Measurements from ENCODE around the gene SCIN.
"Not testable (repeated sequence)": the region's sequence is repeated elsewhere in the genome, so short reads cannot be mapped to it uniquely, and the experiment has no call there.

SCIN gene

DNA sequence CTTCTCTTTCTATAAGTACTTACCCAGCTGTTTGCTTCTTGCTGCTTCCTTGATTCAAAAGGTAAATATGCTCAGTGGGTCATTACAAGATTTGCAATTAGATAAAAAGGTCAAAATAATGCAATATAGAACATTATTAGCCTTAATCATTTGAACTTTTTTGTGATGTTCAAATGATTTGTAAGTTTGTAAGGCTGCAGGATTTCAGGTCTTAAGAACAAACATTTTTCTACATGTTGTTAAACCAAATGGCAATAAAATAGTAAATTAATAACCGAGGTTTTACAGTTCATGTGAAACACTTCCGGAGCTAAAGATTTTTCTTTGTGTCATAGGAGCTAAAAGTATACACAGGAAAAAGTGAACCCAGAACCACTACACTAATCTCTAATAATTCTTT lies 16.2 kb upstream of the SCIN start:
- Mint-ChIP-seq H3K9me3 (no peaks in the 10 kb centered on the region), H3K27me3 (ENCODE audit: low read depth) (peaks cover 5% of the 10 kb centered on the region), H3K4me1 (ENCODE audit: low read depth) (no peaks in the 10 kb centered on the region), H3K4me3 (no peak overlapping the region), H3K36me3 (ENCODE audit: low read depth) (no peaks in the 10 kb centered on the region), H3K27ac (no peak overlapping the region)

DNA sequence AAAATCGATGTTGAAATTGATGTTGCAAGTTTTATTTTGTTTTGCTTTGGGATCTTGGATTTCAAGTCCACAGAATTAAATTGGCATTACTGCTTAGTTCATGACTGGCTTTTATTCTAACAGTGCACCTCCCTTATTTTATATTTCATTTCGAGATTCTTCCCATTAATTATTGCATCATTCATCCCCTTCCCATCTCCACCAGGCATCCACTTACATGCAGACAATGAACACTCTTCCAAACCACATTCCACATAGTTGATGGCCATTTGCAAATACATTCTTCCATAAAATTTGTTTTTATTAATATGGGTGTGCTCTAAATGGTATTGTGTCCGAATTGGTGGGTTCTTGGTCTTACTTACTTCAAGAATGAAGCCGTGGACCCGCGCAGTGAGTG lies 15.6 kb upstream of the SCIN start:
- Mint-ChIP-seq H3K27ac (no peak overlapping the region), H3K9me3 (no peaks in the 10 kb centered on the region), H3K27me3 (ENCODE audit: low read depth) (peaks cover 5% of the 10 kb centered on the region), H3K36me3 (ENCODE audit: low read depth) (no peaks in the 10 kb centered on the region), H3K4me3 (no peak overlapping the region), H3K4me1 (ENCODE audit: low read depth) (no peaks in the 10 kb centered on the region)

DNA sequence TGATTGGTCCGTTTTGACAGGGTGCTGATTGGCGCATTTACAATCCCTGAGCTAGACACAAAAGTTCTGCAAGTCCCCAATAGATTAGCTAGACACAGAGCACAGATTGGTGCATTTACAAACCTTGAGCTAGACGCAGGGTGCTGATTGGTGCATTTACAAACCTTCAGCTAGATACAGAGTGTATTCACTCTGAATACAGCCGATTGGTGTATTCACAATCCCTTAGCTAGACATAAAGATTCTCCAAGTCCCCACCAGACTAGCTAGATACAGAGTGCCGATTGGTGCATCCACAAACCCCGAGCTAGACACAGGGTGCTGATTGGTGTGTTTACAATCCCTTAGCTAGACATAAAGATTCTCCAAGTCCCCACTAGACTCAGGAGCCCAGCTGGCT lies 14.8 kb upstream of the SCIN start:
- not testable (repeated sequence) for H3K36me3 Mint-ChIP-seq (ENCODE audit: low read depth); H3K27me3 Mint-ChIP-seq (ENCODE audit: low read depth); H3K9me3 Mint-ChIP-seq; H3K27ac Mint-ChIP-seq; H3K4me3 Mint-ChIP-seq; H3K4me1 Mint-ChIP-seq (ENCODE audit: low read depth)

DNA sequence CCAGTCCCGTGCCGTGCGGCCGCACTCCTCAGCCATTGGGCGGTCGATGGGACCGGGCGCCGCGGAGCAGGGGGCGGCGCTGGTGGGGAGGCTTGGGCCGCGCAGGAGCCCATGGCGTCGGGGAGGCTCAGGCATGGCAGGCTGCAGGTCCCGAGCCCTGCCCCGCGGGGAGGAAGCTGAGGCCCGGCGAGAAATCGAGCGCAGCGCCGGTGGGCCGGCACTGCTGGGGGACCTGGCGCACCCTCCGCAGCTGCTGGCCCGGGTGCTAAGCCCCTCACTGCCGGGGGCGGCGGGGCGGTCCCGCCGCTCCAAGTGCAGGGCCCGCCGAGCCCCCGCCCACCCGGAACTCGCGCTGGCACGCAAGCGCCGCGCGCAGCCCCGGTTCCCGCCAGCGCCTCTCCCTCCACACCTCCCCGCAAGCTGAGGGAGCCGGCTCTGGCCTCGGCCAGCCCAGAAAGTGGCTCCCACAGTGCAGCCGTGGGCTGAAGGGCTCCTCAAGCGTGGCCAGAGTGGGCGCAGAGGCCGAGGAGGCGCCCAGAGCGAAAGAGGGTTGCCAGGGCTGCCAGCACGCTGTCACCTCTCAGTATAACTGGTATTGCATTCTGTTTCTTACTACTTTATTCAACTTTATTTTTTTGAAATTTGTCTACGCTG lies 14.3 kb upstream of the SCIN start:
- H3K27me3 Mint-ChIP-seq (ENCODE audit: low read depth); H3K36me3 Mint-ChIP-seq (ENCODE audit: low read depth); H3K9me3 Mint-ChIP-seq; H3K4me1 Mint-ChIP-seq (ENCODE audit: low read depth); H3K4me3 Mint-ChIP-seq; H3K27ac Mint-ChIP-seq: not testable (repeated sequence)

DNA sequence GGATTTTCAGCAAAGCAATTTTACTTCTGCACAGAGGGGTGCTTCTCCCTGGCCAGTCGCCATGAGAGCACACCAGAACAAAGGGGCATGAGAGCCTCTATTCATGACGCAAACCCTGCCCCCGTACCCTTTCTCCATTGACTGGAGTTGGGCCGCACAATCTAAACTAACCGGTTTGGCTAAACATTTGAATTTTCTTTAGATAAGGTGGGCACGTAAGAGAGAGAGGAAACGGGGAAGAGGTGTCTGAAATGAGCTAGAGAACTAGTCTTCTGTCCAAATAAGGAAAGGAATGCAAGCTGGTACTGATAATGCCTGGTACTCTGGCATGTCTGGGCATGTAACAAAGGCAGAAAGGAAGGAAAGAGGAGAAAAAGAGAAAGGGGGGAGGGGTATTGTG lies 13.2 kb upstream of the SCIN start:
- H3K27me3 Mint-ChIP-seq (ENCODE audit: low read depth) = peaks cover 5% of the 10 kb centered on the region
- no peaks in the 10 kb centered on the region for H3K4me1 Mint-ChIP-seq (ENCODE audit: low read depth)
- H3K36me3 Mint-ChIP-seq (ENCODE audit: low read depth) = no peaks in the 10 kb centered on the region
- no peak overlapping the region for H3K4me3 Mint-ChIP-seq
- H3K27ac Mint-ChIP-seq = no peak overlapping the region
- no peaks in the 10 kb centered on the region for H3K9me3 Mint-ChIP-seq

DNA sequence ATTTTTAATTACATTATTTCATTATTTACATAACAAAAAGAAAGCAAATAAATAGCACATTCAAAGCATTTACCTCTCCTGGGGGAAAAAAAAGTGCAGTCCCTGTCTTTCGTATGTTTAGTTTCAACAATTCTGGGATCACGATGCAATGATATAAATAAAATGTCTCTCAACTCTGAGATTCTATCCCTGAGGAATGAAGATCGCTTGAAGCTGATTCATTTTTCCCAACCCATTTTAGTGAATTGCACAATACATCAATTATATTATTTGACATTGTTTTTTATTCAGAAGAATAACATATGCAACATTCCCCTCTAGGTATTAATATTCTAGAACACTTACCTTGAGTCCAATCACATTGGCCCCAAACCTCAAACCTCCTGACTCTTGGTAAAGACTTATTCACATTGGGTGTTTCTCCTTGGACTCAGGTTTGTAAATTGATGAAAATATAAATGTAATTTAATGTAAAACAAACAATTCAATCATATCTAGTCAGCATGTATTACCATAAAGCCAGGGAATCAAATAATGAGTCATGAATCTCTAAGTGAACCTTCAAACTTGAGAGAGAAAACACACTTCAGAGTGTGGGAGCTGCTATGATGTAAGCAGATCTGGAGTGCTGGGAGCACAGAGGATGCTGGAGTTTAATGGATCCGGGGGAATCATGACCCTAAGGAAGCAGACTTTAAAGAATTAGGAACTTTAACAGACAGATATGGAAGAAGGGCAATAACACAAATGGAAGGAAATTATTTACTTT lies 5.3 kb upstream of the SCIN start:
- Mint-ChIP-seq H3K27me3 (ENCODE audit: low read depth) (peaks cover 22% of the 10 kb centered on the region), H3K4me1 (ENCODE audit: low read depth) (peaks cover 10% of the 10 kb centered on the region), H3K4me3 (no peak overlapping the region), H3K36me3 (ENCODE audit: low read depth) (no peaks in the 10 kb centered on the region), H3K27ac (no peak overlapping the region), H3K9me3 (no peaks in the 10 kb centered on the region)

DNA sequence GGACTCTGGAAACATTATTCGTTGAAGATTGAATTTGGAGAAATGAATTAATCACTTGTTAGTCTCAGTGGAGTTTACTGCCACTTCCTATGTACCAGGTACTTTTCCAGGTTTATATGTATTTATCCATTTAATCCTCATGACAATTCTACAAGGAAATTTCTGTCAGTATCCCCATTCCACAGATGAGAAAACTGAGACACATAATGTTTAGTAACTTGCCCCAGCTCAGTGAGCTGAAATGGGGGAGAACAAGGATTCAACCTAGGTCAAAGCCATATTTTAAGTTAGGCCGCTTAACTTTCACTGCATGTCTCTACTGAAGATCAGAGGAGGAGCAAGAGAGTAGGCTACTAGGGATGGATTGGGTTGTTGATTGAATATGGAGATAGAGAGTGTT lies 4.6 kb upstream of the SCIN start:
- H3K36me3 Mint-ChIP-seq (ENCODE audit: low read depth) = no peaks in the 10 kb centered on the region
- H3K4me3 Mint-ChIP-seq = no peak overlapping the region
- peaks cover 12% of the 10 kb centered on the region for H3K4me1 Mint-ChIP-seq (ENCODE audit: low read depth)
- H3K27ac Mint-ChIP-seq = no peak overlapping the region
- peaks cover 28% of the 10 kb centered on the region for H3K27me3 Mint-ChIP-seq (ENCODE audit: low read depth)
- no peaks in the 10 kb centered on the region for H3K9me3 Mint-ChIP-seq

DNA sequence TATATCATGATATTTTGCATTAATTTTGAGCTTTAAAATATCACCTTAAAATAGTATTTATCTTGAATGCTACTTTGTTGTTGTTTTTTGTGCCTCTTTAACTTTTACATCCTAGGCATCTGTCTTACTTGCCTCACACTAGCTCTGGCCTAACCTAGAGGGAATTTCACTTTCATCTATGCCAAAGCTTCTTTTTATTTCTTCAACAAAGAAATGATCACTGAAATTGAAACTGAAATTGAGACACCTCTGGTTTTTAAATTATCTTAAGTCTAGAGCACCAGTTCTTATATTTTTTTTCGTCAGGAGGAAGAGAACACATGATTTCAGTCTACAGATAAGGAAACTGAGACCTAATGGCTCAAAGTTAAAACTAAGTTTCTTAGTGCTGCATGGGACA lies 3.5 kb upstream of the SCIN start:
- H3K27ac Mint-ChIP-seq = no peak overlapping the region
- H3K27me3 Mint-ChIP-seq (ENCODE audit: low read depth) = peaks cover 38% of the 10 kb centered on the region
- no peaks in the 10 kb centered on the region for H3K9me3 Mint-ChIP-seq
- no peaks in the 10 kb centered on the region for H3K36me3 Mint-ChIP-seq (ENCODE audit: low read depth)
- H3K4me1 Mint-ChIP-seq (ENCODE audit: low read depth) = peaks cover 14% of the 10 kb centered on the region
- no peak overlapping the region for H3K4me3 Mint-ChIP-seq

DNA sequence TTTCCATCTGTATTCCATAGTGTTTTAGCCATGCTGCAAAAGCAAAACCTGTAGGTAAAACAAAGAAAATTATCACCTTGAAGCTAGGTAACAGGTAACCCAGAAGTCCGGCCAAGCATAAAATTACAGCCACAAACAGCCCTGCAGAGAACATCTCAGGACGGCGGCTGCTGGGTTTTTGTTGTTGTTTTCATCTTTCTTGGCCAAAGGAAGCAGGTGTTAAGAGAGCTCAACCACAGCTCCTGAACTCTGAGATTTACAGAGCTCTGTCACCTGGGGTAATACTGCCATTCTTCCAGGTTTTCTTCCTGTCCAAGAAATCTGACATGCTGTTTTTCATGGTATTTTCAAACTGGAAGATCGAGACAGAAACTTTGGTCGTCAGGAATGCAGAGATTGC lies 847 bp upstream of the SCIN start:
- Mint-ChIP-seq H3K9me3 (no peaks in the 10 kb centered on the region), H3K4me3 (peak overlapping the region; percentile 75), H3K27ac (no peak overlapping the region), H3K36me3 (ENCODE audit: low read depth) (no peaks in the 10 kb centered on the region), H3K4me1 (ENCODE audit: low read depth) (peaks cover 14% of the 10 kb centered on the region), H3K27me3 (ENCODE audit: low read depth) (peaks cover 51% of the 10 kb centered on the region)

DNA sequence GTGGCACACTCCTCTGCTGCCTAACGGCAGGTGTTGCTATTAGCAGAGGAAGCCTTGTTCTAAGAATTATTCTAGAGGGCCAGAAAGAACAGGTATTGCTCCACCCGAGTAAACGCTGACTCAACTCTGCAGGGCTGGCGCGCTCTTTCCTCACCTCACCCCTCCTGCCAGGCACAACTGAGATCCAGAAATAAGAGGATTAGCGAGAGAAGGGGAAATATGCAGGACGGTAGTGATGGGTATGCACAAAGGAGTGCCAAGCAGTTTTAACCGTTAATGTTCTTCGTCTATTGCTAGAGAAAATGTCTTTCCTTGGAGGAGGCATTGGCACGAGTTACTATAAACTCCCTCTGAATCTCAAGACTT lies 369 bp upstream of the SCIN start:
- H3K27ac Mint-ChIP-seq = no peak overlapping the region
- H3K36me3 Mint-ChIP-seq (ENCODE audit: low read depth) = no peaks in the 10 kb centered on the region
- H3K27me3 Mint-ChIP-seq (ENCODE audit: low read depth) = peaks cover 54% of the 10 kb centered on the region
- H3K4me3 Mint-ChIP-seq = peak overlapping the region; percentile 75
- H3K4me1 Mint-ChIP-seq (ENCODE audit: low read depth) = peaks cover 14% of the 10 kb centered on the region
- no peaks in the 10 kb centered on the region for H3K9me3 Mint-ChIP-seq

DNA sequence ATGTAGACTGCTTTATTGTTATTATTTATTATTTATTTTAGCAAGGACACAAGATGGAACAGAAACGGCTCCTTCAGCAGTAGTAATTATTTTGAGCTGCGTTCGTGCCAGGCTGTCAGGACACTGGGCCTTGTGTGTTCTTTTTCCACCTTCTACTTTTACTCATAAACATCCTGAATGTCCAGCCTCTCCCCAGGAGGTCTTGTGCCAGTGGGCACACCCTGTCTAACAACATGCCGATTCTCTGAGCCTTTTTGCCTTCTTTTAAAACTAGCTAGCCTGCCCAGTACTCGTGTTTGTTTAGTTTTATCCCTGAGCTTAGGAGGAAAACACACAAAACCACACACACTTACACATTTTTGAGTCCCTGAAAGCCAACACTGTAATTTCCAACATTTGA lies 1.2 kb downstream of the SCIN start:
- Mint-ChIP-seq H3K4me1 (ENCODE audit: low read depth) (peaks cover 14% of the 10 kb centered on the region), H3K27me3 (ENCODE audit: low read depth) (peaks cover 61% of the 10 kb centered on the region), H3K27ac (no peak overlapping the region), H3K4me3 (no peak overlapping the region), H3K9me3 (no peaks in the 10 kb centered on the region), H3K36me3 (ENCODE audit: low read depth) (no peaks in the 10 kb centered on the region)

DNA sequence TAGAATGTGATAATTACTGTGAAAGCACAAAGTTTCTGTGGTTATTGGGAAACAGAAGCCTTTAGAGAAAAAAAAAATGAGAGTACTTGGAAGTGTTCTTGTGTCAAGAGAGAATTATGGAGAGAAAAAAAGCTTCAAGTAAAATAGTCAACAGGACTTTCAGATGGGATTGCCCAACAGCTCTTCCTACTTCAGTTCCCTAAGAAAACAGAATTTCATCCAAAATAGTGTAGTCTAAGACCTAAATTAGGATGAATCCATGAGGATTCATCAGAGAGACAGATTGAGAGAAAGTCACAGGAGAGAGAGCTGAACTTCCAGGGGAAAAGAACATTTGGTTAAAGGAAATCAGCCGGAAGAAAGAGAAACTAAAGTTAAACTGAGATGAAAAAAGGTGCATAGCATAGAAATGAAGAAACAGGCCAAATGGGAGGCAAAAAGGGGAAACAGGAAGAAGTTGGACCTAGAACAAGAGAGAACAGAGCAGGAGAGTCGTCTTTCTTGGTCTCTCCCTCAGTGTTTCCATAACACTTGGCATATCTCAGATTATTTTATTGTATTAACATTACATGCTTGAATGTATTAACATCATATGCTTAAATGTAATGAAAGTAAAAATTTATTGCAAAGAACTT lies 2.5 kb downstream of the SCIN start:
- Mint-ChIP-seq H3K36me3 (ENCODE audit: low read depth) (no peaks in the 10 kb centered on the region), H3K27me3 (ENCODE audit: low read depth) (peaks cover 61% of the 10 kb centered on the region), H3K9me3 (no peaks in the 10 kb centered on the region), H3K4me3 (no peak overlapping the region), H3K27ac (no peak overlapping the region), H3K4me1 (ENCODE audit: low read depth) (peaks cover 8% of the 10 kb centered on the region)

DNA sequence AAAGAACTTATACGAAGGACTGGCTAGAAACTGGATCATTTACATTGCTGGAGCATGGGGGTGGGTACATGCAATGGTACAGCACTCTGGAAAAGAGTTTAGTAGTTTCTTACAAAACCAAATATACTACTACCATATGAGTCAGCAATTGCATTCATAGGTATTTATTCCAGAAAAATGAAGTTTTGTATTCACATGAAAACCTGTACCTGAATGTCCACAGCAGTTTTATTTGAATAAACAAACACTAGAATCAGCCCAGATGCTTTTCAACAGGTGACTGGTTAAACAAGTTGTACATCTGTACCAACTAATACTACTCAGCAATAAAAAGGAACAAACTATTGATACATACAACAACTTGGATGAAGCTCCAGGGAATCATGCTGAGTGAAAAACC lies 3.4 kb downstream of the SCIN start:
- Mint-ChIP-seq H3K27me3 (ENCODE audit: low read depth) (peaks cover 57% of the 10 kb centered on the region), H3K27ac (no peak overlapping the region)

DNA sequence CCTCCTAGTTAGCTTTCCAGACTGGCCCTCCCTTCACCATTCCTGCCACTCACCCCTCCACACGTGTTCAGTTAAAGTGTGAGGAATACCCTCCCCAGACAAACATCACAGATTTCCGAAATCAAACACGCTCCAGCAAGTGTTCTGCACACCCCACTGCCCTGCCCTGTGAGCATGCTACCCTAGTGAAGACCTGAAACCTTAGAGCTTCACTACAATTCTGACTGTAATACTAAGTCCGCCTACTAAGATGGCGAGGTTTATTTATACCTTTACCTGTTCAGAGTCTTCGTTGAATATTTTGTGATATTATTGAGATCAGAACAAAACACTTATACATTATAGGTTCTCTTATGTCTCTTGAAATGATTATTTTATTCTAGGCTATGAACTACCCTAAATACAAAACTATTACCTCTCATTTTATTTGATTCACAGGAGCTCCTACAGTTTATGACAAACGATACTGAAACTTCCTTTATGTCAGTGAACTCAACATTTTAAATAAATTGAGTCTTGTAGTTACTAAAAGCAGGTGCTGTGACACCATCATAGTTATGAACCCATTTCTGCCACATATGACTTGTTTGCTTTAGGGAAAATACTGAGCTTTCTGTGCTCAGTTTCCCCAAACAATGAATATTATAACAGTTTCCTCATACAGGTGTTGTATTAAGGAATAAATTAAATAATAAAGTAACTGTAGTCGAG lies 8.6 kb downstream of the SCIN start:
- no peaks in the 10 kb centered on the region for H3K9me3 Mint-ChIP-seq
- H3K4me3 Mint-ChIP-seq = no peak overlapping the region
- no peak overlapping the region for H3K27ac Mint-ChIP-seq
- H3K4me1 Mint-ChIP-seq (ENCODE audit: low read depth) = no peaks in the 10 kb centered on the region
- peaks cover 21% of the 10 kb centered on the region for H3K27me3 Mint-ChIP-seq (ENCODE audit: low read depth)
- no peaks in the 10 kb centered on the region for H3K36me3 Mint-ChIP-seq (ENCODE audit: low read depth)

More for the DNA sequence above, 3.4 kb downstream of the SCIN start:
- Mint-ChIP-seq H3K4me3 (no peak overlapping the region), H3K9me3 (no peaks in the 10 kb centered on the region), H3K4me1 (ENCODE audit: low read depth) (peaks cover 8% of the 10 kb centered on the region), H3K36me3 (ENCODE audit: low read depth) (no peaks in the 10 kb centered on the region)

DNA sequence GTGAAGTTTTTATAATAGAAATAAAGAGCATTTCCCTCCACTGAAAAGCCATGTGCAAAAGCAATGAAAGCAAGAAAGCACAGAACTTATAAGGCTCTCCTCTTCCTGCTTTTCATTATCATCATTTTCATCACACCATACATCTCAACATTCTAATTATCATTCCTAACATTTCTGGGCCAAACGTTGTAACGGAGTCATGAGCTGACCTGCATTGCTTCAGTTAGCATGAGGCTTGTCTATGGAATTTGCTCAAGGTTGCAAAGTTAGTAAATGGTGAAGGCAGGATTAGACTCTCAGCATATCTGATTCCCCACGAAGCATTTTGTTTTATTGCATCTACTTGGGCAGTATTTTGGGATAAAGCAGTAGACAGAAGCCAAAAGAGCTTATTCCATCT lies 11.4 kb downstream of the SCIN start:
- peaks cover 22% of the 10 kb centered on the region for H3K27me3 Mint-ChIP-seq (ENCODE audit: low read depth)
- no peaks in the 10 kb centered on the region for H3K9me3 Mint-ChIP-seq
- no peak overlapping the region for H3K27ac Mint-ChIP-seq
- no peak overlapping the region for H3K4me3 Mint-ChIP-seq
- H3K4me1 Mint-ChIP-seq (ENCODE audit: low read depth) = no peaks in the 10 kb centered on the region
- H3K36me3 Mint-ChIP-seq (ENCODE audit: low read depth) = no peaks in the 10 kb centered on the region

Data from T-helper 1 cell treated with Interleukin-12 subunit alpha and Interleukin-12 subunit beta and Interleukin-4 antibody, amounts not matched to agents 30 μg/mL and 1 μg/mL, for 36 hours (primary cell).